ENCODE results near the gene NOLC1. TPM values are rescaled to one million over a fixed set of nuclear protein-coding genes. Genes with fewer than 3 reads are reported as not detected.

Gene NOLC1
- total RNA-seq, 1 donor from 2014 or later = 36.2 TPM

DNA sequence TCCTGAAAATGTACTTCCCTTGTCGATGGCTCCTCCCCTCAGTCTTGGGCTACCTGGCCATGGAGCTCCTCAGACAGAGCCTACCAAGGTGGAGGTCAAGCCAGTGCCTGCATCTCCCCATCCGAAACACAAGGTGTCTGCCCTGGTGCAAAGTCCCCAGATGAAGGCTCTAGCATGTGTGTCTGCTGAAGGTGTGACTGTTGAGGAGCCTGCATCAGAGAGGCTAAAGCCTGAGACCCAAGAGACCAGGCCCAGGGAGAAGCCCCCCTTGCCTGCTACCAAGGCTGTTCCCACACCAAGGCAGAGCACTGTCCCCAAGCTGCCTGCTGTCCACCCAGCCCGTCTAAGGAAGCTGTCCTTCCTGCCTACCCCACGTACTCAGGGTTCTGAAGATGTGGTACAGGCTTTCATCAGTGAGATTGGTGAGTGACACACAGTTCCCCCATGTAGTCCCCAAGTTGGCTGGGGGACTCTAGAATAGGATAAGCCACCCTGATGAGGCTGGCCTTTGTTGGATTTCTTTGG lies 10.5 kb upstream of the NOLC1 start:
- no peak for DNase-seq (ENCODE audit: low spot score)
- Mint-ChIP-seq H3K27me3 (ENCODE audit: low read depth) (no peaks in the 10 kb centered on the region), H3K27ac (ENCODE audit: unreplicated experiment) (no peak overlapping the region), H3K4me1 (ENCODE audit: low read depth) (peaks cover 11% of the 10 kb centered on the region), H3K9me3 (ENCODE audit: low read depth) (no peaks in the 10 kb centered on the region), H3K4me3 (ENCODE audit: unreplicated experiment) (no peak overlapping the region), H3K36me3 (ENCODE audit: low read depth) (peaks cover 55% of the 10 kb centered on the region)
- TF ChIP-seq, protein P1, sequence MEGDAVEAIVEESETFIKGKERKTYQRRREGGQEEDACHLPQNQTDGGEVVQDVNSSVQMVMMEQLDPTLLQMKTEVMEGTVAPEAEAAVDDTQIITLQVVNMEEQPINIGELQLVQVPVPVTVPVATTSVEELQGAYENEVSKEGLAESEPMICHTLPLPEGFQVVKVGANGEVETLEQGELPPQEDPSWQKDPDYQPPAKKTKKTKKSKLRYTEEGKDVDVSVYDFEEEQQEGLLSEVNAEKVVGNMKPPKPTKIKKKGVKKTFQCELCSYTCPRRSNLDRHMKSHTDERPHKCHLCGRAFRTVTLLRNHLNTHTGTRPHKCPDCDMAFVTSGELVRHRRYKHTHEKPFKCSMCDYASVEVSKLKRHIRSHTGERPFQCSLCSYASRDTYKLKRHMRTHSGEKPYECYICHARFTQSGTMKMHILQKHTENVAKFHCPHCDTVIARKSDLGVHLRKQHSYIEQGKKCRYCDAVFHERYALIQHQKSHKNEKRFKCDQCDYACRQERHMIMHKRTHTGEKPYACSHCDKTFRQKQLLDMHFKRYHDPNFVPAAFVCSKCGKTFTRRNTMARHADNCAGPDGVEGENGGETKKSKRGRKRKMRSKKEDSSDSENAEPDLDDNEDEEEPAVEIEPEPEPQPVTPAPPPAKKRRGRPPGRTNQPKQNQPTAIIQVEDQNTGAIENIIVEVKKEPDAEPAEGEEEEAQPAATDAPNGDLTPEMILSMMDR (IDR thresholded peaks at IDR 0.05) = no peak

DNA sequence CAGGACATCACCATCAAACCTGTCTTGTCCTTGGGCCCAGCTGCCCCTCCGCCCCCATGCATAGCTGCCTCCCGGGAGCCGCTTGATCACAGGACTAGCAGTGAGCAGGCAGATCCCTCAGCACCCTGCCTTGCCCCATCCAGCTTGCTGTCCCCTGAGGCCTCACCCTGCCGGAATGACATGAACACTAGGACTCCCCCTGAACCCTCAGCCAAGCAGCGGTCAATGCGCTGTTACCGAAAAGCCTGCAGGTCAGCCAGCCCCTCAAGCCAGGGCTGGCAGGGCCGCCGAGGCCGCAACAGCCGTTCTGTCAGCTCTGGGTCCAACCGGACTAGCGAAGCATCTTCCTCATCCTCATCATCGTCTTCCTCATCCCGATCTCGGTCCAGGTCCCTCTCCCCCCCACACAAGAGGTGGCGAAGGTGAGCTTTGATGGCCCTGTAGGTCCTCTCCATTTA lies 5.2 kb upstream of the NOLC1 start:
- Mint-ChIP-seq H3K4me3 (ENCODE audit: unreplicated experiment) (no peak overlapping the region), H3K9me3 (ENCODE audit: low read depth) (no peaks in the 10 kb centered on the region), H3K36me3 (ENCODE audit: low read depth) (peaks cover 53% of the 10 kb centered on the region), H3K4me1 (ENCODE audit: low read depth) (peaks cover 21% of the 10 kb centered on the region), H3K27ac (ENCODE audit: unreplicated experiment) (peak overlapping the region; percentile 45), H3K27me3 (ENCODE audit: low read depth) (no peaks in the 10 kb centered on the region)
- TF ChIP-seq, protein P1 (IDR thresholded peaks at IDR 0.05) = no peak
- no peak for DNase-seq (ENCODE audit: low spot score)

DNA sequence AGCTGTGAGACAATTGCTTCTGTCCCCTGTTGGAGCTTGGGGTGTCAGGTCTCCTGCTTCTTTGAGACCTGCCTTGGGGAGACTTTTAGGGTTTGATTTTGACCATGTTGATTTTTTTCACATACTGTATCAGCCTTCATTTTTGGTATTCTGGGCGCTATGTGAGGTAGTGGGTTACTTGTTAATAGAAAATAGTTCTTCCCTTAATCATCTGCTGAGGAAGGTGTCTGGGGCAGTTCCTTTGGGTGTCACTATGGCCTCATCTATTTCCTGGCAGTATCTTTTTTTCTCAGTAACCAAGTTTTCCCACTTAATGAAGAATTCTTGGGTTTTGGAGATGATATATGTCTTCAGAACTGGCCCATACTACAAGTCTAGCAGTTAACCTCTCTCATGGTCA lies 4.6 kb upstream of the NOLC1 start:
- peaks cover 53% of the 10 kb centered on the region for H3K36me3 Mint-ChIP-seq (ENCODE audit: low read depth)
- no peaks in the 10 kb centered on the region for H3K27me3 Mint-ChIP-seq (ENCODE audit: low read depth)
- no peaks in the 10 kb centered on the region for H3K9me3 Mint-ChIP-seq (ENCODE audit: low read depth)
- H3K27ac Mint-ChIP-seq (ENCODE audit: unreplicated experiment) = peak overlapping the region; percentile 49
- H3K4me1 Mint-ChIP-seq (ENCODE audit: low read depth) = peaks cover 21% of the 10 kb centered on the region
- TF ChIP-seq, protein P1 (IDR thresholded peaks at IDR 0.05) = no peak
- DNase-seq (ENCODE audit: low spot score) = no peak
- H3K4me3 Mint-ChIP-seq (ENCODE audit: unreplicated experiment) = no peak overlapping the region

GRCh38 chr10:102148275-102148674 lies 3.9 kb upstream of the NOLC1 start:
- Mint-ChIP-seq H3K4me3 (ENCODE audit: unreplicated experiment) (no peak overlapping the region), H3K9me3 (ENCODE audit: low read depth) (no peaks in the 10 kb centered on the region), H3K4me1 (ENCODE audit: low read depth) (peaks cover 28% of the 10 kb centered on the region), H3K27me3 (ENCODE audit: low read depth) (no peaks in the 10 kb centered on the region), H3K27ac (ENCODE audit: unreplicated experiment) (peak overlapping the region; percentile 49), H3K36me3 (ENCODE audit: low read depth) (peaks cover 47% of the 10 kb centered on the region)
- DNase-seq (ENCODE audit: low spot score) = no peak
- TF ChIP-seq, protein P1 (IDR thresholded peaks at IDR 0.05) = no peak

DNA sequence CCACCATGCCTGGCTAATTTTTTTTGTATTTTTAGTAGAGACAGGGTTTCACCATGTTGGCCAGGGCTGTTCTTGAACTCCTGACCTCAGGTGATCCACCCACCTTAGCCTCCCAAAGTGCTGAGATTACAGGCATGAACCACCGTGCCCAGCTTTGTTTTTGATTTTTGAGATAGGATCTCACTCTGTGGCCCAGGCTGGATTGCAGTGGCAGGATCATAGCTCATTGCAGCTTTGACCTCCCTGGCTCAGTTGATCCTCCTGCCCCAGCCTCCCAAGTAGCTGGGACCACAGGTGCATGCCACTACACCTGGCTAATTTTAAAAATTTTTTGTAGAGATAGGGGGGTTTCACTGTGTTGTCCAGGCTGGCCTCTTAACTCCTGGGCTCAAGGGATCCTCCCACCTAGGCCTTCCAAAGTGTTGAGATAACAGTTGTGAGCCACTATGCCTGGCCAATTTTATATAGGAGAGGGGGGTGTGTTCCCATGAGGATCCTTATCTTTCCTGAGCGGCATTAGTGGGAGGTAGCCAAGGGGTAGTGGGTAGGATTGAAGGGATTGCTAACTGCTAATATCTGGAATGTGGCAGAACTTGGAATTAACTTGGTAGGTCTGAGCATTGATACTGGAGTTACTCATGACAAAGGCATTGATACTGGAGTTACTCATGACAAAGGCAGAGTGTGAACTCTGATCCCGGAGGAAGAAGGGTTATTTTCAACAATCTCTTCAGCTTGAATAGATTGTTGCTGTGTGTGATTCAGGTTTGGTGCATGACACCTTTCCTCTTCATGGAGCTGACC lies 1.0 kb upstream of the NOLC1 start:
- TF ChIP-seq, protein P1 (IDR thresholded peaks at IDR 0.05) = no peak
- no peaks in the 10 kb centered on the region for H3K27me3 Mint-ChIP-seq (ENCODE audit: low read depth)
- H3K27ac Mint-ChIP-seq (ENCODE audit: unreplicated experiment) = peak overlapping the region; percentile 99
- H3K36me3 Mint-ChIP-seq (ENCODE audit: low read depth) = peaks cover 28% of the 10 kb centered on the region
- no peaks in the 10 kb centered on the region for H3K9me3 Mint-ChIP-seq (ENCODE audit: low read depth)
- H3K4me1 Mint-ChIP-seq (ENCODE audit: low read depth) = peaks cover 34% of the 10 kb centered on the region
- DNase-seq (ENCODE audit: low spot score) = no peak
- peak overlapping the region; percentile 96 for H3K4me3 Mint-ChIP-seq (ENCODE audit: unreplicated experiment)

Data from chondrocyte (in vitro differentiated cells).